ENCODE results near the gene PPP1CA.

GRCh38 chr11:67378544-67378943, 23.1 kb downstream of the PPP1CA start:
- TF ChIP-seq CTCF (conservative IDR thresholded peaks at IDR 0.05; ENCODE audit: low read depth, low read length) (no peak), EZH2 (IDR thresholded peaks at IDR 0.05; ENCODE audit: low read length, unreplicated experiment) (no peak), EZH2phosphoT487 (IDR thresholded peaks at IDR 0.05; ENCODE audit: borderline replicate concordance, low read length) (no peak)
